ENCODE measurements around the gene LRRN4.
"Not testable (repeated sequence)": the region's sequence is repeated elsewhere in the genome, so short reads cannot be mapped to it uniquely, and the experiment has no call there.

The LRRN4 gene

GRCh38 chr20:6074145-6074561, 20.3 kb upstream of the LRRN4 start:
- no peaks in the 10 kb centered on the region for H3K36me3 Mint-ChIP-seq
- H3K4me3 Mint-ChIP-seq: no peak overlapping the region
- no peaks in the 10 kb centered on the region for H3K9me3 Mint-ChIP-seq
- H3K27ac Mint-ChIP-seq: no peak overlapping the region
- no peaks in the 10 kb centered on the region for H3K4me1 Mint-ChIP-seq
- H3K27me3 Mint-ChIP-seq: peaks cover 9% of the 10 kb centered on the region
- ATAC-seq: peak; percentile 37

GRCh38 chr20:6070829-6071695, 17.2 kb upstream of the LRRN4 start:
- H3K27me3 Mint-ChIP-seq: peaks cover 9% of the 10 kb centered on the region
- no peaks in the 10 kb centered on the region for H3K36me3 Mint-ChIP-seq
- no peak overlapping the region for H3K27ac Mint-ChIP-seq
- H3K9me3 Mint-ChIP-seq: no peaks in the 10 kb centered on the region
- H3K4me1 Mint-ChIP-seq: no peaks in the 10 kb centered on the region
- no peak overlapping the region for H3K4me3 Mint-ChIP-seq
- no peak for ATAC-seq

- H3K27ac Mint-ChIP-seq: no peak overlapping the region
- H3K4me1 Mint-ChIP-seq: no peaks in the 10 kb centered on the region
- H3K36me3 Mint-ChIP-seq: no peaks in the 10 kb centered on the region
- H3K27me3 Mint-ChIP-seq: peaks cover 9% of the 10 kb centered on the region
- H3K4me3 Mint-ChIP-seq: no peak overlapping the region
- ATAC-seq: no peak
- no peaks in the 10 kb centered on the region for H3K9me3 Mint-ChIP-seq
Measured at GRCh38 chr20:6069669-6070068, 15.8 kb upstream of the LRRN4 start.

- Mint-ChIP-seq H3K27me3 (peaks cover 14% of the 10 kb centered on the region), H3K36me3 (no peaks in the 10 kb centered on the region)
Measured at GRCh38 chr20:6067763-6068318, 14.0 kb upstream of the LRRN4 start.

GRCh38 chr20:6066582-6066981, 12.7 kb upstream of the LRRN4 start:
- Mint-ChIP-seq H3K27ac (no peak overlapping the region), H3K4me3 (no peak overlapping the region), H3K9me3 (no peaks in the 10 kb centered on the region), H3K36me3 (no peaks in the 10 kb centered on the region), H3K27me3 (peaks cover 8% of the 10 kb centered on the region), H3K4me1 (no peaks in the 10 kb centered on the region)
- no peak for ATAC-seq

More at GRCh38 chr20:6067763-6068318, 14.0 kb upstream of the LRRN4 start:
- no peak overlapping the region for H3K4me3 Mint-ChIP-seq
- H3K9me3 Mint-ChIP-seq: no peaks in the 10 kb centered on the region
- H3K27ac Mint-ChIP-seq: no peak overlapping the region
- ATAC-seq: no peak
- no peaks in the 10 kb centered on the region for H3K4me1 Mint-ChIP-seq

GRCh38 chr20:6061544-6061943, 7.7 kb upstream of the LRRN4 start:
- Mint-ChIP-seq H3K4me1 (no peaks in the 10 kb centered on the region), H3K27ac (no peak overlapping the region), H3K36me3 (no peaks in the 10 kb centered on the region), H3K4me3 (no peak overlapping the region), H3K27me3 (peaks cover 39% of the 10 kb centered on the region), H3K9me3 (no peaks in the 10 kb centered on the region)
- ATAC-seq: no peak

GRCh38 chr20:6060213-6060612, 6.4 kb upstream of the LRRN4 start:
- Mint-ChIP-seq H3K27ac (no peak overlapping the region), H3K27me3 (peaks cover 50% of the 10 kb centered on the region), H3K36me3 (no peaks in the 10 kb centered on the region), H3K4me3 (no peak overlapping the region), H3K4me1 (no peaks in the 10 kb centered on the region), H3K9me3 (no peaks in the 10 kb centered on the region)
- no peak for ATAC-seq

- ATAC-seq: no peak
- H3K4me1 Mint-ChIP-seq: no peaks in the 10 kb centered on the region
- no peak overlapping the region for H3K27ac Mint-ChIP-seq
- H3K36me3 Mint-ChIP-seq: no peaks in the 10 kb centered on the region
- H3K9me3 Mint-ChIP-seq: no peaks in the 10 kb centered on the region
- no peak overlapping the region for H3K4me3 Mint-ChIP-seq
- H3K27me3 Mint-ChIP-seq: peaks cover 62% of the 10 kb centered on the region
Measured at GRCh38 chr20:6058684-6059295, 4.9 kb upstream of the LRRN4 start.

- H3K27ac Mint-ChIP-seq: no peak overlapping the region
- H3K4me1 Mint-ChIP-seq: peaks cover 6% of the 10 kb centered on the region
- H3K9me3 Mint-ChIP-seq: no peaks in the 10 kb centered on the region
- H3K4me3 Mint-ChIP-seq: no peak overlapping the region
- peaks cover 65% of the 10 kb centered on the region for H3K27me3 Mint-ChIP-seq
- no peaks in the 10 kb centered on the region for H3K36me3 Mint-ChIP-seq
- no peak for ATAC-seq
Measured at GRCh38 chr20:6057691-6058090, 3.8 kb upstream of the LRRN4 start.

- H3K4me3 Mint-ChIP-seq: no peak overlapping the region
- peaks cover 69% of the 10 kb centered on the region for H3K27me3 Mint-ChIP-seq
- H3K36me3 Mint-ChIP-seq: no peaks in the 10 kb centered on the region
- no peak overlapping the region for H3K27ac Mint-ChIP-seq
- H3K9me3 Mint-ChIP-seq: no peaks in the 10 kb centered on the region
- no peak for ATAC-seq
- H3K4me1 Mint-ChIP-seq: peaks cover 8% of the 10 kb centered on the region
Measured at GRCh38 chr20:6057139-6057538, 3.3 kb upstream of the LRRN4 start.

GRCh38 chr20:6055981-6056569, 2.2 kb upstream of the LRRN4 start:
- peaks cover 8% of the 10 kb centered on the region for H3K4me1 Mint-ChIP-seq
- H3K27ac Mint-ChIP-seq: no peak overlapping the region
- ATAC-seq: no peak
- no peaks in the 10 kb centered on the region for H3K9me3 Mint-ChIP-seq
- no peaks in the 10 kb centered on the region for H3K36me3 Mint-ChIP-seq
- H3K27me3 Mint-ChIP-seq: peaks cover 69% of the 10 kb centered on the region
- no peak overlapping the region for H3K4me3 Mint-ChIP-seq

- H3K36me3 Mint-ChIP-seq: no peaks in the 10 kb centered on the region
- no peak overlapping the region for H3K27ac Mint-ChIP-seq
- no peaks in the 10 kb centered on the region for H3K9me3 Mint-ChIP-seq
- H3K4me3 Mint-ChIP-seq: no peak overlapping the region
- no peak for ATAC-seq
- peaks cover 77% of the 10 kb centered on the region for H3K27me3 Mint-ChIP-seq
- H3K4me1 Mint-ChIP-seq: peaks cover 8% of the 10 kb centered on the region
Measured at GRCh38 chr20:6055161-6055783, 1.4 kb upstream of the LRRN4 start.

GRCh38 chr20:6054689-6055051, 810 bp upstream of the LRRN4 start:
- H3K4me3 Mint-ChIP-seq, ATAC-seq, H3K27ac Mint-ChIP-seq, H3K36me3 Mint-ChIP-seq, H3K9me3 Mint-ChIP-seq, H3K4me1 Mint-ChIP-seq: not testable (repeated sequence)
- peaks cover 76% of the 10 kb centered on the region for H3K27me3 Mint-ChIP-seq

GRCh38 chr20:6053064-6053775, 640 bp downstream of the LRRN4 start:
- Mint-ChIP-seq H3K4me3 (no peak overlapping the region), H3K36me3 (no peaks in the 10 kb centered on the region), H3K27me3 (peaks cover 62% of the 10 kb centered on the region), H3K27ac (no peak overlapping the region), H3K4me1 (peaks cover 8% of the 10 kb centered on the region), H3K9me3 (no peaks in the 10 kb centered on the region)
- ATAC-seq: no peak

GRCh38 chr20:6051505-6051904, 2.4 kb downstream of the LRRN4 start:
- ATAC-seq: no peak
- Mint-ChIP-seq H3K4me3 (no peak overlapping the region), H3K27me3 (peaks cover 49% of the 10 kb centered on the region), H3K9me3 (no peaks in the 10 kb centered on the region), H3K36me3 (no peaks in the 10 kb centered on the region), H3K4me1 (peaks cover 8% of the 10 kb centered on the region), H3K27ac (no peak overlapping the region)
